Activated T-helper 17 cell treated with anti-CD3 and anti-CD28 coated beads, Interleukin-2, amount 50 U/mL, for 72 hours (primary cell): ENCODE measurements around the gene RHO. TPM values are rescaled to one million over a fixed set of nuclear protein-coding genes. Genes with fewer than 3 reads are reported as not detected.
A peak's percentile ranks its signal among the peaks of the same experiment; 100 is the strongest.

Experiments
- ATAC-seq: fragments of 150-1000 bp; cut with Tn5 transposase; replicated peaks from 2 replicates; pipeline ENCODE4 v1.10.0; 2021; ENCODE audit warnings: mild to moderate bottlenecking, moderate library complexity
- H3K27ac Mint-ChIP-seq: one replicate; pipeline ENCODE4 v1.8.0; 2022; ENCODE audit warnings: mixed read lengths
- H3K27me3 Mint-ChIP-seq: one replicate; pipeline ENCODE4 v1.8.0; 2022; ENCODE audit warnings: mixed read lengths
- H3K36me3 Mint-ChIP-seq: one replicate; pipeline ENCODE4 v1.8.0; 2022; ENCODE audit warnings: low read depth, mild to moderate bottlenecking, mixed read lengths
- H3K4me1 Mint-ChIP-seq: one replicate; pipeline ENCODE4 v1.8.0; 2022; ENCODE audit warnings: mixed read lengths
- H3K4me3 Mint-ChIP-seq: one replicate; pipeline ENCODE4 v1.8.0; 2022; ENCODE audit warnings: mild to moderate bottlenecking, mixed read lengths
- H3K9me3 Mint-ChIP-seq: one replicate; pipeline ENCODE4 v1.8.0; 2022; ENCODE audit warnings: mixed read lengths
- total RNA-seq, 2 donors: library from RNA; stranded (reverse); gene quantifications; one replicate each; pipeline ENCODE4 v1.2.3, GENCODE V29; 2022

RHO gene
- total RNA-seq, 2 donors from 2014 or later: not detected

DNA sequence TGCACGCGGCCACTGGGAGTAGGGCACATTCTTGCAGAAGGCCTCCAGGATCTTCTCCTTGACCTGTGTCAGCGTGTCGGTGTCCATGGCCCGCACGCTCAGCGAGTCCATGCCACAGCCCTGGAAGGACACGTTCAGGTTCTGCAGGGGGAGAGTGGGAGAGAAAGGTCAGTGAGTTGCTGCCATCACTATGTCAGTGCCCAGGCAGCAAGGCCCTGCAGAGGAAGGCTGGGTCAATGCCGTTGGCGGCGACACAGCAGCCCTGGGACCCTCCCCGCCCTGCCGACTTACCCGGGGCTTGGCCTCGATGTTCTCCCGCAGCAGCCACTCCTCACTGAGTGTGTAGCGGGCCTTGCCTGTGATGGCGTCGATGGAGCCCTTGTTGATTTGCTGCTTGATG is 34.4 kb downstream of the RHO start:
- Mint-ChIP-seq H3K4me3 (no peak overlapping the region), H3K4me1 (peaks cover 6% of the 10 kb centered on the region), H3K27ac (no peak overlapping the region), H3K9me3 (no peaks in the 10 kb centered on the region), H3K27me3 (no peaks in the 10 kb centered on the region), H3K36me3 (no peaks in the 10 kb centered on the region)
- ATAC-seq: no peak

GRCh38 chr3:129563332-129563731 is 34.9 kb downstream of the RHO start:
- Mint-ChIP-seq H3K27me3 (no peaks in the 10 kb centered on the region), H3K9me3 (no peaks in the 10 kb centered on the region), H3K4me1 (peaks cover 6% of the 10 kb centered on the region), H3K4me3 (no peak overlapping the region), H3K27ac (peak overlapping the region; percentile 43), H3K36me3 (no peaks in the 10 kb centered on the region)
- no peak for ATAC-seq

- Mint-ChIP-seq H3K36me3 (no peaks in the 10 kb centered on the region), H3K4me1 (peaks cover 6% of the 10 kb centered on the region), H3K9me3 (no peaks in the 10 kb centered on the region), H3K4me3 (no peak overlapping the region), H3K27me3 (no peaks in the 10 kb centered on the region), H3K27ac (peak overlapping the region; percentile 43)
- no peak for ATAC-seq
Observed at GRCh38 chr3:129563850-129564535, 35.6 kb downstream of the RHO start.

GRCh38 chr3:129564981-129565644 is 36.7 kb downstream of the RHO start:
- Mint-ChIP-seq H3K9me3 (no peaks in the 10 kb centered on the region), H3K4me3 (no peak overlapping the region), H3K4me1 (peaks cover 6% of the 10 kb centered on the region), H3K27me3 (no peaks in the 10 kb centered on the region), H3K36me3 (no peaks in the 10 kb centered on the region), H3K27ac (no peak overlapping the region)
- ATAC-seq: no peak

GRCh38 chr3:129565902-129566301 is 37.5 kb downstream of the RHO start:
- Mint-ChIP-seq H3K4me1 (peaks cover under 1% of the 10 kb centered on the region), H3K4me3 (no peak overlapping the region), H3K9me3 (no peaks in the 10 kb centered on the region), H3K27ac (no peak overlapping the region), H3K27me3 (no peaks in the 10 kb centered on the region), H3K36me3 (no peaks in the 10 kb centered on the region)
- ATAC-seq: no peak

GRCh38 chr3:129567176-129567705 is 38.8 kb downstream of the RHO start:
- Mint-ChIP-seq H3K27ac (no peak overlapping the region), H3K4me1 (no peaks in the 10 kb centered on the region), H3K36me3 (no peaks in the 10 kb centered on the region), H3K4me3 (no peak overlapping the region), H3K9me3 (no peaks in the 10 kb centered on the region), H3K27me3 (no peaks in the 10 kb centered on the region)
- no peak for ATAC-seq

DNA sequence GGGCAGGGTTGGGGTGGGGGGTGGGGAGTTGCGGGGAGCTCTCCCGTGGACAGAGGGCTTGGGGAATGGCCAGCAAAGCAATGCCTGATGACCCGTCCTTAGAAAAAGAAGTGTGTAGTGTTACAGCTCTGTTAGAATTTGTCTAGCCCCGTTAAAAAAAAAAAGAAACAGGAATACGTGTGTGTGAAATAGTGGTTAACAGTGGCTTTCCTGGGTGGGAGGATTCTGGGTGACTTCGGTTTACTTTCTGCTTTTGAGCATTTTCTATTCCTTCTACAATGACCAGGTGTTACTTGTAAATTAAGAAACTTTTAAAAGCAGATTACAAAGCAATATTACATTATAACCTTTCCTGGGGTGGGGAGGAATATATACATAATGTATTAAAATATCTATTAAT is 39.5 kb downstream of the RHO start:
- Mint-ChIP-seq H3K9me3 (no peaks in the 10 kb centered on the region), H3K27me3 (no peaks in the 10 kb centered on the region), H3K27ac (no peak overlapping the region), H3K4me3 (no peak overlapping the region), H3K4me1 (no peaks in the 10 kb centered on the region), H3K36me3 (no peaks in the 10 kb centered on the region)
- no peak for ATAC-seq

DNA sequence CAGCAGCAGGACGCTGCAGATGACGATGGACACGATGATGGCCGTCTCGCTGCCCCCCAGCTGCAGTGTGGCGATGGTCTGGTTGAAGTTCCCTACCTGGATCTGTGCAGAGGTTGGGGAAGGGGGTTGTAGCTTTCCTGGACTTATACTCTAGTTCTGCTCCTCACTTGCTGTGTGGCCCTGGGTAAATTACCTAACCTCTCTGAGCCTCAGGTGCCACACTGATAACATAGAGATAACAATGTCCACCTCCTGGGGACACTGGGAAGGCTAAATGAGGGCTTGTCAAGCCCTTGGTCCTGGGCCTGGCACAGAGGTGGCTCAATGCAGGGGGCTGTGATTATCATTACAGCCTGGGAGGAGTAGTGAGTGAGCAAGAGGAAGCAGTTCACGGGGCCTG is 41.4 kb downstream of the RHO start:
- Mint-ChIP-seq H3K9me3 (no peaks in the 10 kb centered on the region), H3K27me3 (no peaks in the 10 kb centered on the region), H3K4me3 (no peak overlapping the region), H3K4me1 (no peaks in the 10 kb centered on the region), H3K36me3 (no peaks in the 10 kb centered on the region), H3K27ac (no peak overlapping the region)
- ATAC-seq: no peak

GRCh38 chr3:129571605-129572547 is 43.4 kb downstream of the RHO start:
- Mint-ChIP-seq H3K27me3 (no peaks in the 10 kb centered on the region), H3K36me3 (no peaks in the 10 kb centered on the region), H3K4me1 (peaks cover 6% of the 10 kb centered on the region), H3K4me3 (no peak overlapping the region), H3K9me3 (no peaks in the 10 kb centered on the region), H3K27ac (peak overlapping the region; percentile 8)
- no peak for ATAC-seq

DNA sequence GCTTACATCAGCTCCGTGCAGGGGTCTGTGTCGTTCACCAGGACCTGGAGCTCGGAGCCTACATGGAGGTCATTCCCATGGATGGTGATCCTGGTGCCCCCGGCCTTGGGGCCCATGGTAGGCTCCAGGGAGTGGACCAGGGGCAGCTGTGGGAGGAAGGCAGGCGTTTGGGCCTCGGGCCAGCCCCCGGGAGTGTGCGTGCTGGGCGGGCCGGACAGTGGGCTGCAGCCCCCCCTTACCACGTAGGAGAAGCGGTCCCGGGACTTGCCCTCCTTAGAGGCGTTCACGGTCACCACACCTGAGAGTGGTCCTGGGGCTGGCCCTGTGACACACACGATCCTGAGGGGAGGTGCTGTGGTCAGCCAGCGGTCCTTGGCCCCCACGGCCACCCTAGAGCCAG is 44.2 kb downstream of the RHO start:
- Mint-ChIP-seq H3K4me1 (peaks cover 6% of the 10 kb centered on the region), H3K36me3 (no peaks in the 10 kb centered on the region), H3K27me3 (no peaks in the 10 kb centered on the region), H3K9me3 (no peaks in the 10 kb centered on the region), H3K27ac (no peak overlapping the region), H3K4me3 (no peak overlapping the region)
- ATAC-seq: no peak

GRCh38 chr3:129573493-129573892 is 45.1 kb downstream of the RHO start:
- Mint-ChIP-seq H3K27me3 (no peaks in the 10 kb centered on the region), H3K36me3 (no peaks in the 10 kb centered on the region), H3K27ac (peak overlapping the region; percentile 67), H3K9me3 (no peaks in the 10 kb centered on the region), H3K4me3 (no peak overlapping the region), H3K4me1 (peaks cover 6% of the 10 kb centered on the region)
- ATAC-seq: no peak

GRCh38 chr3:129574206-129574605 is 45.8 kb downstream of the RHO start:
- H3K9me3 Mint-ChIP-seq: no peaks in the 10 kb centered on the region
- no peak for ATAC-seq
- H3K36me3 Mint-ChIP-seq: no peaks in the 10 kb centered on the region
- no peaks in the 10 kb centered on the region for H3K27me3 Mint-ChIP-seq
- H3K4me1 Mint-ChIP-seq: peaks cover 6% of the 10 kb centered on the region
- H3K27ac Mint-ChIP-seq: no peak overlapping the region
- H3K4me3 Mint-ChIP-seq: no peak overlapping the region

GRCh38 chr3:129575233-129575996 is 47.0 kb downstream of the RHO start:
- Mint-ChIP-seq H3K4me1 (peaks cover 6% of the 10 kb centered on the region), H3K36me3 (no peaks in the 10 kb centered on the region), H3K27ac (peak overlapping the region; percentile 77), H3K9me3 (no peaks in the 10 kb centered on the region), H3K27me3 (no peaks in the 10 kb centered on the region), H3K4me3 (peak overlapping the region; percentile 58)
- ATAC-seq: no peak

GRCh38 chr3:129575997-129576384 is 47.6 kb downstream of the RHO start:
- Mint-ChIP-seq H3K27me3 (no peaks in the 10 kb centered on the region), H3K4me3 (peak overlapping the region; percentile 58), H3K4me1 (peaks cover 6% of the 10 kb centered on the region), H3K27ac (peak overlapping the region; percentile 77), H3K36me3 (no peaks in the 10 kb centered on the region), H3K9me3 (no peaks in the 10 kb centered on the region)
- no peak for ATAC-seq
